Heart right ventricle (tissue), 16 donors: Measurements from ENCODE around the gene GDPD3. TPM values are rescaled to one million over a fixed set of nuclear protein-coding genes. Genes with fewer than 3 reads are reported as not detected.

Source experiments
- ATAC-seq, 8 donors: fragments of 200-7000 bp; cut with Tn5 transposase; one replicate each; pipeline ENCODE4 v1.9.1; 2020; ENCODE audit warnings: mild to moderate bottlenecking in 8 of 8, moderate library complexity in 8 of 8, moderate number of reproducible peaks in 1 of 8
- DNase-seq, 2 donors: peaks; one replicate each; pipeline ENCODE4 v3.0.0-alpha.2; 2020
- H3K27ac ChIP-seq, 10 donors: fragments of 200-600 bp; sonication (generic) in 2 of 10; one replicate each; pipeline versions ENCODE4 v1.5.0 to v1.8.0; 2020 to 2022; ENCODE audit warnings: mild to moderate bottlenecking in 3 of 10
- H3K27me3 ChIP-seq, 7 donors: fragments of 200-600 bp; one replicate each; pipeline ENCODE4 v1.8.0; 2021 to 2022; ENCODE audit warnings: mild to moderate bottlenecking in 2 of 7
- H3K36me3 ChIP-seq, 9 donors: fragments of 200-600 bp; sonication (generic) in 1 of 9; one replicate each; pipeline versions ENCODE4 v1.5.0 to v1.8.0; 2020 to 2022; ENCODE audit warnings: mild to moderate bottlenecking in 2 of 9
- H3K4me1 ChIP-seq, 9 donors: fragments of 200-600 bp; sonication (generic) in 1 of 9; one replicate each; pipeline versions ENCODE4 v1.5.0 to v1.8.0; 2020 to 2022; ENCODE audit warnings: mild to moderate bottlenecking in 4 of 9
- H3K4me3 ChIP-seq, 10 donors: fragments of 200-600 bp; sonication (generic) in 2 of 10; one replicate each; pipeline versions ENCODE4 v1.5.0 to v1.8.0; 2020 to 2022; ENCODE audit warnings: mild to moderate bottlenecking in 7 of 10, moderate library complexity in 2 of 10
- H3K9me3 ChIP-seq, 11 donors: fragments of 200-600 bp in 10 of 11; sonication (generic) in 2 of 11; one replicate each; pipeline versions ENCODE4 v1.5.0 to v1.8.0; 2013 to 2022; ENCODE audit warnings: mild to moderate bottlenecking in 2 of 11, control low read depth in 1 of 11, moderate library complexity in 1 of 11
- CTCF ChIP-seq, 9 donors: fragments of 200-600 bp; sonication (generic) in 2 of 9; IDR thresholded peaks; one replicate each; pipeline versions ENCODE4 v1.5.0 to v1.8.0; 2021 to 2022; ENCODE audit warnings: antibody characterized with exemption in 9 of 9, mild to moderate bottlenecking in 5 of 9, moderate library complexity in 1 of 9
- WGBS, 2 donors: extraction: QIAGEN DNeasy Blood & Tissue Kit; methylation state at CpG; one replicate each; pipeline ENCODE4 v1.1.7; 2013; ENCODE audit warnings: inconsistent platforms in 1 of 2; 5-methylcytosine and 5-hydroxymethylcytosine counted together
- intact Hi-C, 10 donors: fragments of 100-400 bp; cut with DNase I; formaldehyde crosslinking; loops; one replicate each; pipeline versions ENCODE4 v1.11.1 to v1.14.2; 2022
- polyA plus RNA-seq, 2 donors: library from polyadenylated mRNA; stranded (reverse); fragments of 200-250 nt; gene quantifications; one replicate each; pipeline ENCODE4 v1.2.3, GENCODE V29; 2013
- total RNA-seq, 10 donors: library from RNA; stranded (reverse); fragmentation: NEBNext Ultra II Directional in 3 of 10; extraction: Animal tissue kit (Norgen Biotek cat#: 25700) in 3 of 10; gene quantifications; one replicate each; pipeline versions ENCODE4 v1.2.1 to v1.2.4, GENCODE V29; 2021 to 2023
- donor health status: Arrhythmogenic right ventricular cardiomyopathy.
- donor health status: ischemic (EF 13 %, LVEDD 7.1; RV severe dilation, severe dysfunction).
- donor health status: healthy with polysubstance abuse.
- donor health status: DM: no; HTN: yes; CAD: no.
- donor health status: DM: no; HTN: no; CAD: no.
- donor health status: ischemic (EF 25% LVEDD 6.9; RV normal size, moderate dysfunction).
- donor health status: ischemic (EF 25% LVEDD 5.7; RV mildly dilated, moderate dysfunction).
- donor health status: healthy.
- donor health status: DM: yes; HTN: yes; CAD: no.
- donor health status: Ischemic cardiomyopathy.
- donor health status: ischemic (EF 35%, LVEDD 5.7; RV mildly dilated, moderate dysfunction).
- donor health status: nonischemic (EF 11% LVEDD 7.7; RV severe dilation, severe dysfunction).
- donor health status: DM: yes; HTN: yes; CAD: no.
- donor health status: PGD.
- donor health status: ischemic (EF 29% LVEDD 5.4; RV normal size, mild dysfunction).
- donor health status: nonischemic (EF 23%, LVEDD 6.1; RV moderate dilation, normal function).

GDPD3 gene
- total and polyA plus RNA-seq, 12 donors, result 0.85 to 6.4 (median 1.5) TPM

GRCh38 chr16:30066761-30067583, 46.4 kb downstream of the GDPD3 start:
- Histone ChIP-seq H3K9me3 (no peaks in the 10 kb centered on the region), H3K36me3 (peaks cover 6 to 62% (median 48%) of the 10 kb centered on the region in 9 donors), H3K4me3 (peak overlapping the region; percentile 79 to 100 (median 92)), H3K4me1 (peaks cover 19 to 69% (median 62%) of the 10 kb centered on the region in 9 donors), H3K27ac (peak overlapping the region; percentile 97 to 100 (median 98)), H3K27me3 (no peaks in the 10 kb centered on the region)
- no peak for TF ChIP-seq CTCF (IDR thresholded peaks at IDR 0.05)
- ATAC-seq, result no peak
- peak; percentile 56 to 59 for DNase-seq
- intact Hi-C loops, result loop anchor here in 2 of 10 donors (5.0 to 10.0 kb wide), 3 partner anchors 95 to 468 kb away; partner anchors contain the start of genes TAOK2 (in 1 of the 2) and ZNF747 (in 1 of the 2)
- 19 to 27% methylated on average over 21 of the region's 21 CpGs for WGBS, 2 donors

- Histone ChIP-seq H3K27ac (peak overlapping the region; percentile 97 to 100 (median 98)), H3K4me1 (peaks cover 19 to 70% (median 62%) of the 10 kb centered on the region in 9 donors), H3K27me3 (no peaks in the 10 kb centered on the region), H3K4me3 (peak overlapping the region; percentile 79 to 100 (median 92)), H3K36me3 (peaks cover 5 to 54% (median 40%) of the 10 kb centered on the region in 9 donors), H3K9me3 (no peaks in the 10 kb centered on the region)
- intact Hi-C loops, result loop anchor here in 3 of 10 donors (1.0 to 10.0 kb wide), 5 partner anchors 9 to 469 kb away; partner anchors contain the start of genes PPP4C (in 1 of the 3), TAOK2 (in 1 of the 3) and ZNF747 (in 1 of the 3)
- DNase-seq, result peak in 1 of 2 donors; percentile 36
- no peak for TF ChIP-seq CTCF (IDR thresholded peaks at IDR 0.05)
- peak in 7 of 8 donors; percentile 1 to 15 (median 4) for ATAC-seq
- WGBS, 2 donors, result 1% methylated on average over 44 of the region's 44 CpGs
These were observed 47.2 kb downstream of the GDPD3 start for GRCh38 chr16:30065943-30066760.

GRCh38 chr16:30065102-30065942, 48.0 kb downstream of the GDPD3 start, which contains the start of gene ALDOA:
TSS of gene ALDOA (plus strand) at chr16:30065760. CDS start at chr16:30066898, 1,138 bp downstream.
- 0% methylated on average over 98 to 99 of the region's 99 CpGs for WGBS, 2 donors
- H3K36me3 ChIP-seq, result peaks cover 5 to 46% (median 31%) of the 10 kb centered on the region in 9 donors
- DNase-seq (peak; percentile 98), ATAC-seq (peak; percentile 88 to 94 (median 91))
- no peaks in the 10 kb centered on the region for H3K9me3 ChIP-seq
- peak within 1 kb of the TSS; percentile 97 to 100 (median 98) for H3K27ac ChIP-seq
- peak within 1 kb of the TSS; percentile 79 to 100 (median 92) for H3K4me3 ChIP-seq
- peaks cover 19 to 68% (median 54%) of the 10 kb centered on the region in 9 donors for H3K4me1 ChIP-seq
- intact Hi-C loops, result loop anchor here in 3 of 10 donors (1.0 to 10.0 kb wide), 5 partner anchors 10 to 469 kb away; partner anchors contain the start of genes PPP4C (in 1 of the 3), TAOK2 (in 1 of the 3) and ZNF747 (in 1 of the 3)
- no peaks in the 10 kb centered on the region for H3K27me3 ChIP-seq
- TF ChIP-seq CTCF (IDR thresholded peaks at IDR 0.05), result no peak
